GM18873 (cell line): ENCODE data around the gene WDR64.

Experiments
- ATAC-seq: cut with Tn5 transposase; IDR thresholded peaks from one replicate; pipeline ENCODE4 v1.9.1; 2021; ENCODE audit warnings: mild to moderate bottlenecking, moderate library complexity, moderate number of reproducible peaks; ENCODE audit not compliant: unreplicated experiment, low FRiP score

Gene WDR64

GRCh38 chr1:241630899-241631298, 21.2 kb upstream of the WDR64 start:
- no peak for ATAC-seq

GRCh38 chr1:241631674-241632073, 20.4 kb upstream of the WDR64 start:
- ATAC-seq: no peak

GRCh38 chr1:241632987-241633386, 19.1 kb upstream of the WDR64 start:
- no peak for ATAC-seq

GRCh38 chr1:241635556-241636152, 16.4 kb upstream of the WDR64 start:
- no peak for ATAC-seq

- ATAC-seq: no peak
Measured at GRCh38 chr1:241636291-241636690, 15.8 kb upstream of the WDR64 start.

GRCh38 chr1:241637046-241637590, 15.0 kb upstream of the WDR64 start:
- no peak for ATAC-seq

- ATAC-seq: no peak
Measured at GRCh38 chr1:241637604-241638003, 14.5 kb upstream of the WDR64 start.

- ATAC-seq: no peak
Measured at GRCh38 chr1:241638099-241638682, 13.9 kb upstream of the WDR64 start.

- ATAC-seq: no peak
Measured at GRCh38 chr1:241638909-241639622, 13.0 kb upstream of the WDR64 start.

GRCh38 chr1:241639623-241640148, 12.4 kb upstream of the WDR64 start:
- peak; percentile 46 for ATAC-seq

- peak; percentile 76 for ATAC-seq
Measured at GRCh38 chr1:241640149-241640866, 11.8 kb upstream of the WDR64 start, which contains the start of the genes CHML and OPN3. TSS of gene CHML (minus strand) at chr1:241640369. CDS start at chr1:241635766, 4,603 bp downstream. TSS of gene OPN3 (minus strand) at chr1:241640369. CDS start at chr1:241640254, 115 bp downstream.

- ATAC-seq: no peak
Measured at GRCh38 chr1:241640867-241641622, 11.0 kb upstream of the WDR64 start.

- no peak for ATAC-seq
Measured at GRCh38 chr1:241641773-241642592, 10.1 kb upstream of the WDR64 start.

- no peak for ATAC-seq
Measured at GRCh38 chr1:241642593-241642944, 9.5 kb upstream of the WDR64 start.

- ATAC-seq: no peak
Measured at GRCh38 chr1:241644259-241644658, 7.8 kb upstream of the WDR64 start.

GRCh38 chr1:241645199-241645598, 6.9 kb upstream of the WDR64 start:
- no peak for ATAC-seq

GRCh38 chr1:241646201-241646600, 5.9 kb upstream of the WDR64 start:
- no peak for ATAC-seq

- ATAC-seq: no peak
Measured at GRCh38 chr1:241647658-241648057, 4.4 kb upstream of the WDR64 start.

- ATAC-seq: no peak
Measured at GRCh38 chr1:241648159-241648558, 3.9 kb upstream of the WDR64 start.
